Body of pancreas (tissue), 4 donors: Measurements from ENCODE around the gene RPS3A. TPM values are rescaled to one million over a fixed set of nuclear protein-coding genes. Genes with fewer than 3 reads are reported as not detected.

ENCODE experiments used
- ATAC-seq: fragments of 150-250 bp; one replicate; pipeline ENCODE4 v1.9.1; 2016
- DNase-seq, 4 donors: peaks; one replicate each; pipeline ENCODE4 v3.0.0-alpha.2; 2019
- H3K27ac ChIP-seq, 4 donors: fragments of 200-600 bp; sonication (generic); 1 replicate in 3 of 4; 2 replicates in 1 of 4; pipeline versions ENCODE4 v1.5.1 to v1.6.1; 2016 to 2019; ENCODE audit warnings: mild to moderate bottlenecking in 1 of 4, mixed read lengths in 1 of 4, moderate library complexity in 1 of 4
- H3K27me3 ChIP-seq, 2 donors: fragments of 200-600 bp; sonication (generic); one replicate each; pipeline ENCODE4 v1.6.0; 2016; ENCODE audit warnings: mild to moderate bottlenecking in 1 of 2
- H3K36me3 ChIP-seq, 2 donors: fragments of 200-600 bp; sonication (generic); replicated peaks in 1 of 2; 2 replicates each; pipeline ENCODE4 v1.5.1; 2016; ENCODE audit warnings: low read depth in 2 of 2; ENCODE audit not compliant: insufficient read depth in 1 of 2
- H3K4me1 ChIP-seq: fragments of 200-600 bp; sonication (generic); one replicate; pipeline ENCODE4 v1.6.0; 2016
- H3K4me3 ChIP-seq, 2 donors: fragments of 200-600 bp; sonication (generic); 1 replicate in 1 of 2; 2 replicates in 1 of 2; pipeline ENCODE4 v1.5.1; 2016 to 2019
- H3K9me3 ChIP-seq, 3 donors: fragments of 200-600 bp; sonication (generic); 1 replicate in 2 of 3; 2 replicates in 1 of 3; pipeline ENCODE4 v1.5.1; 2016
- CTCF ChIP-seq, 7 experiments: fragments of 450-650 bp in 4 of 7; fragments of 200-600 bp in 3 of 7; sonication (generic) in 3 of 7; IDR thresholded peaks; one replicate each; pipeline ENCODE4 v1.5.1; 2016 to 2019; ENCODE audit warnings: antibody characterized with exemption in 7 of 7
- POLR2A ChIP-seq, 3 donors: fragments of 450-650 bp; IDR thresholded peaks; one replicate each; pipeline ENCODE4 v1.6.1; 2016; ENCODE audit warnings: antibody characterized with exemption in 3 of 3, mild to moderate bottlenecking in 2 of 3
- WGBS, 2 donors: methylation state at CpG; one replicate each; pipeline ENCODE4 v1.1.5; 2017; 5-methylcytosine and 5-hydroxymethylcytosine counted together
- intact Hi-C: fragments of 100-400 bp; cut with DNase I; formaldehyde crosslinking; loops from one replicate; pipeline ENCODE4 v1.15.1; 2023
- total RNA-seq, 2 donors: library from RNA; depleted of rRNA; stranded (reverse); fragments of >200 nt; gene quantifications; one replicate each; pipeline ENCODE4 v1.1.0, GENCODE V29; 2016

RPS3A gene
- total RNA-seq, 2 donors from 2014 or later: 1,585 to 2,586 TPM

GRCh38 chr4:151099976-151100417, 569 bp downstream of the RPS3A start:
- no peaks in the 10 kb centered on the region for H3K9me3 ChIP-seq
- H3K27ac ChIP-seq: peak overlapping the region; percentile 75 to 96 (median 83)
- H3K4me3 ChIP-seq: peak overlapping the region; percentile 67 to 84
- 0% methylated on average over 8 to 13 of the region's 13 CpGs for WGBS, 2 donors
- DNase-seq (no peak), ATAC-seq (peak; percentile 4)
- H3K27me3 ChIP-seq: no peaks in the 10 kb centered on the region
- peaks cover 0 to 21% of the 10 kb centered on the region in 2 donors for H3K36me3 ChIP-seq
- H3K4me1 ChIP-seq: peaks cover 29% of the 10 kb centered on the region
- intact Hi-C loops: no loop called here
- TF ChIP-seq CTCF (IDR thresholded peaks at IDR 0.05) (no peak), POLR2A (IDR thresholded peaks at IDR 0.05) (no peak)

- DNase-seq (no peak), ATAC-seq (no peak)
- Histone ChIP-seq H3K4me1 (peaks cover 29% of the 10 kb centered on the region), H3K9me3 (no peaks in the 10 kb centered on the region), H3K36me3 (peaks cover 0 to 25% of the 10 kb centered on the region in 2 donors), H3K4me3 (peak overlapping the region in 1 of 2 donors; percentile 67), H3K27me3 (no peaks in the 10 kb centered on the region), H3K27ac (peak overlapping the region in 3 of 4 donors; percentile 79 to 96 (median 87))
- TF ChIP-seq POLR2A (IDR thresholded peaks at IDR 0.05): no peak
- intact Hi-C loops: no loop called here
- 6 to 12% methylated on average over 3 of the region's 3 CpGs for WGBS, 2 donors
These were observed 1.1 kb downstream of the RPS3A start for GRCh38 chr4:151100531-151100930.

- Histone ChIP-seq H3K4me3 (no peak overlapping the region), H3K27me3 (no peaks in the 10 kb centered on the region), H3K36me3 (peaks cover 7 to 34% of the 10 kb centered on the region in 2 donors), H3K9me3 (no peaks in the 10 kb centered on the region), H3K27ac (no peak overlapping the region), H3K4me1 (peaks cover 25% of the 10 kb centered on the region)
- DNase-seq (no peak), ATAC-seq (no peak)
- WGBS, 2 donors: 67 to 72% methylated on average over 2 of the region's 2 CpGs
- intact Hi-C loops: no loop called here
- TF ChIP-seq CTCF (IDR thresholded peaks at IDR 0.05): no peak
- TF ChIP-seq POLR2A (IDR thresholded peaks at IDR 0.05): no peak
These were observed 4.3 kb downstream of the RPS3A start for GRCh38 chr4:151103758-151104157.

GRCh38 chr4:151104621-151105020, 5.2 kb downstream of the RPS3A start:
- H3K4me3 ChIP-seq: no peak overlapping the region
- no peak for DNase-seq
- H3K36me3 ChIP-seq: peaks cover 7 to 34% of the 10 kb centered on the region in 2 donors
- TF ChIP-seq CTCF (IDR thresholded peaks at IDR 0.05) (no peak), POLR2A (IDR thresholded peaks at IDR 0.05) (no peak)
- no peaks in the 10 kb centered on the region for H3K27me3 ChIP-seq
- H3K9me3 ChIP-seq: no peaks in the 10 kb centered on the region
- intact Hi-C loops: no loop called here
- no peak for ATAC-seq
- peaks cover 21% of the 10 kb centered on the region for H3K4me1 ChIP-seq
- 96 to 100% methylated on average over 1 of the region's 1 CpG for WGBS, 2 donors
- H3K27ac ChIP-seq: no peak overlapping the region

- Histone ChIP-seq H3K27me3 (no peaks in the 10 kb centered on the region), H3K4me3 (no peak overlapping the region), H3K36me3 (peaks cover 7 to 36% of the 10 kb centered on the region in 2 donors), H3K27ac (no peak overlapping the region), H3K4me1 (peaks cover 20% of the 10 kb centered on the region), H3K9me3 (no peaks in the 10 kb centered on the region)
- ATAC-seq (no peak), DNase-seq (no peak)
- WGBS, 2 donors: 93 to 96% methylated on average over 5 of the region's 5 CpGs
- intact Hi-C loops: no loop called here
- TF ChIP-seq CTCF (IDR thresholded peaks at IDR 0.05): no peak
- TF ChIP-seq POLR2A (IDR thresholded peaks at IDR 0.05): peak in 1 of 3 donors; percentile 16
These were observed 6.1 kb downstream of the RPS3A start for GRCh38 chr4:151105454-151106032.
